SK-N-MC (cell line): ENCODE measurements around the gene HDAC4.

ENCODE experiments used
- DNase-seq: peaks from one replicate; pipeline ENCODE4 v3.0.0-alpha.2; 2011; ENCODE audit warnings: low read depth, low spot score
- H3K27ac ChIP-seq: fragments of 200-600 bp; sonication (generic); 2 replicates; pipeline ENCODE4 v1.5.1; 2016; ENCODE audit warnings: mixed run types
- H3K36me3 ChIP-seq: fragments of 200-600 bp; sonication (generic); 2 replicates; pipeline ENCODE4 v1.6.1; 2017; ENCODE audit warnings: antibody characterized with exemption, low read length, mixed read lengths; ENCODE audit not compliant: insufficient read depth
- H3K4me3 ChIP-seq: fragments of 200-600 bp; sonication (generic); 2 replicates; pipeline ENCODE4 v1.5.1; 2016
- H3K9ac ChIP-seq: fragments of 200-600 bp; sonication (generic); 2 replicates; pipeline ENCODE4 v1.8.0; 2017; ENCODE audit warnings: mixed run types, mixed read lengths; ENCODE audit not compliant: insufficient read length
- H3K9me3 ChIP-seq: fragments of 200-600 bp; sonication (generic); 2 replicates; pipeline ENCODE4 v1.6.1; 2017; ENCODE audit warnings: low read depth, mild to moderate bottlenecking, antibody characterized with exemption, low read length, moderate library complexity, mixed read lengths
- EZH2 ChIP-seq: fragments of 200-600 bp; sonication (generic); IDR thresholded peaks from one replicate; pipeline ENCODE4 v1.6.1; 2017; ENCODE audit warnings: antibody characterized with exemption
- FOXP2 ChIP-seq: optimal IDR thresholded peaks from 2 replicates; pipeline ENCODE3; 2011; ENCODE audit warnings: mild to moderate bottlenecking, moderate library complexity; ENCODE audit not compliant: insufficient read depth; ENCODE audit errors: extremely low read length, control extremely low read depth
- POLR2AphosphoS5 ChIP-seq: IDR thresholded peaks from 2 replicates; pipeline ENCODE4 v1.6.1; 2012; ENCODE audit warnings: mild to moderate bottlenecking, low read depth, low read length, borderline replicate concordance

Gene HDAC4

DNA sequence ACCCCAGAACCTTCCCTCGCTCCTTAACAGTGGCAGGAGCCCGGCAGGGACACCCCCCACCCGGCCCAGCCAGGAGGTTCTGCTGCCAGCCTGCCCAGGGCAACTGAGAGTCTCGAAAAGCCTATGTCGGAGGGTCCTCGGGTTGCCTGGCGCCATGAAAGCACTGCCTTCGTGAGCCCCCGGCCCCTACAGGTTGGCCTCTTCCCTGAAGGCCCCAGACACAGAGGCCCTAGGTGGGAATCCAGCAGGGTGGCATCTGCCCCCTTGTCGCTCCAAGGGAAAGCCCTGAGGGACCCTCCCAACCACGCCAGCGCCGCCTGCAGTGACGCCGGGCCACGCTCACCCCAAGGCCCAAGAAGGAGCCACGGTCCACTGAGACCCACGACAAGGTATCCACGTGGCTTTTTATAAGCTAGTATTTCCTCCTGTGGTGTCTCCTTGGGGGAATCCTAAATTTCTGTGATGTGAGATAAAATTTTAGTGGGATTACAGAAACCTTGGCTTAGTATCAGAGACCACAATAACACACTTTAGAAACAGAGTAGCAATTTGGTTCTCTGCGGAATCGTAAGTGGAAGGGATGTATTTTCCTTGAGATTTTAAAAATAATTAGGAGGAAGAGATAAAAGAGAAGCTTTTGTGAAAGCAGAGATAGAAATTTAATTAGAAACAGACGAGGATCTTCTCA, 138.9 kb downstream of the HDAC4 start:
- TF ChIP-seq EZH2 (no peak), POLR2AphosphoS5 (no peak), FOXP2 (no peak)
- DNase-seq = no peak
- peak overlapping the region; percentile 15; the same call in 1 of the 2 replicates for H3K4me3 ChIP-seq
- no peak overlapping the region for H3K9ac ChIP-seq
- H3K27ac ChIP-seq = peak overlapping the region; percentile 83
- no peaks in the 10 kb centered on the region for H3K36me3 ChIP-seq
- 0 out of 2 replicates have a peak, but pooled peaks cover 10% of the 10 kb centered on the region for H3K9me3 ChIP-seq

DNA sequence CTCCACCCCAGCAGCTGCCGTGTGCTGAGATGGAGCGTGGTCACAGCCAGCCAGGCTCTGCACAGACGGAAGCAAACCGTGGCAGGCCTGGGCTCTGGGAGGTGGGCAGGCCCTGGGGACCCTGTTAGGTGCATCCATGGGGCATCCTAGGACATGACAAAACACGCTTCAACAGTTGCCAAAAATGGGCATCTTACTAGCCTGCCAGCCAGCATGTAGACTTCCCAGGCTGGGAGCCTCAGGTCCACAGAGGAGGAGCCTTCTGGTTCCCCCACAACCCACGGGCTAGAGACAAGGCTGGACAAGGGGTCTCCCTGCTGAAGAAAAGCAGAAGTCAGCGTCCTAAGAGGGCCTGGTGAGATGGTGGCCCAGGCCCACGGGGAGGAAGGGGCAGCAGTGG, 139.5 kb downstream of the HDAC4 start:
- H3K27ac ChIP-seq = no peak overlapping the region
- no peak overlapping the region for H3K9ac ChIP-seq

DNA sequence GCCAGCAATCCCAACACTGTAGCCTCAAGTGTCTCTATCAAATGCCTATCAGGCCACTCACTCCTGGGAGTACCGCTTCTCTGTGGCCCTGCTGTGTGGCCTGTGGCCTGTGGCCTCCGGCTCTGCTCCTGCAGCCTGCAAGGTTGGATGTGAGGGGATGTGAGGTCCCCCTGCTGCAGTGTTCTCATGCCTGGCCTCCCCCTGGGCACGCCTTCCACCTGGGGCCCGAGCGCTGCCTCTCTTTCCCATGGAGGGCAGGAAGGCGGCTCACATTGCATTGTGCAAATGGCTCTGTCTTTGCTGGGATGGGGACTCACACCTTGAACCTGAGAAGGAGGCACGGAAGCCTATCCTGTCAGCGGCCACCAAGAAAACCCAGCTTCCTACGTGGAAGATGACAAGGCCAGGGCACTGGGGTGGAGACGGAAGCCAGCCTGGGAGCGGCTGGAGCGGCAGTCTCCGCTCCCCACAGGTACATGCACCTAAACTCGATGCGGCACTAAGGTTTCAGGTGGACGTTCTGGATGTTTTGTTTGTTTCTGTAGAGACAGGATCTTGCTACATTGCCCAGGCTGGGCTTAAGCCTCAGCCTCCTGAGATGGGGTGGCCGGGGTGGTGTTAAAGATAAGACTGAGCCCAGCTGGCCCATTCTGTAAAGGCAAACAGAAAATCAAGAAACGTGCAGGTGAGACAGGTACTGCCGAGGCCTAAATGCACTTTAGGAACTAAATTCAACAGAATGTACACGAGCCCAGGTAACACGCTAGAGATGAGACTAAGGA, 140.1 kb downstream of the HDAC4 start:
- TF ChIP-seq POLR2AphosphoS5 (no peak), EZH2 (no peak), FOXP2 (no peak)
- H3K9ac ChIP-seq = no peak overlapping the region
- no peak overlapping the region for H3K27ac ChIP-seq

More for the DNA sequence above, 139.5 kb downstream of the HDAC4 start:
- TF ChIP-seq FOXP2 (no peak), EZH2 (no peak), POLR2AphosphoS5 (no peak)
- H3K9me3 ChIP-seq = 0 out of 2 replicates have a peak, but pooled peaks cover 10% of the 10 kb centered on the region
- H3K36me3 ChIP-seq = no peaks in the 10 kb centered on the region
- H3K4me3 ChIP-seq = no peak overlapping the region
- no peak for DNase-seq

DNA sequence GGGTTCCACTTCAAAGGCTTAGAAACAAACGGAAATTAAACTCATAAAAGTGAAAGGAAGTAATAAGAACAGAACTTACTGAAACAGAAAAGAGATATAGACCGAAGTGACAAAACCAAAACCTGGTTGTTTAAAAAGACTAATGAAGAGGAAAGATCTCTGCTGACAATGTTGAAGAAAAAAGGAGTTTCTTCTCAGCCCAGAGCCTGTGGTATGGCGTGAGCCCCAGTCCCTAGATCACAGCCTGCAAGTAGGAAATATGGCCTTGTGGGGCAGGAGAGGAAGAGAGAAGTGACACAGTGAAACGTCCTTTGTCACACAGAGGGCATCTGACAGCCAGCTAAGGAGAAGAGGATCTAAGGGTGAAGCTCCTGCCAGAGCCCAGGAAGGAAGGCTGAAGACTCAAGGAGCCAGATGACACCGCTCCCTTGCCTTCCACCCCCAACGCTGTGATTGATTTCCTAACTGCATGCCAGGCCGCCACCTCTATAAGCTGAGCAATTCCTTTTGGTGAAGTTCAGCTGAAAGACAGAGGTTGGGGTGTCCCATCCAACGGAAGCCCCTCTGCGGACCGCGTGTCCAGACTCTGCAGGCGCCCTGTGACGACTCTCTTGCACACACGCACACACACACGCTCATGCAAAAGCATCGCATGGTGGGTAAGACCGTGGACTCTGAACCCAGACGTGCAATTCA, 141.1 kb downstream of the HDAC4 start:
- DNase-seq = no peak
- Histone ChIP-seq H3K36me3 (no peaks in the 10 kb centered on the region), H3K9me3 (0 out of 2 replicates have a peak, but pooled peaks cover 10% of the 10 kb centered on the region), H3K9ac (no peak overlapping the region), H3K27ac (peak overlapping the region; percentile 44; the same call in 1 of the 2 replicates), H3K4me3 (no peak overlapping the region)
- no peak for TF ChIP-seq POLR2AphosphoS5
- no peak for TF ChIP-seq EZH2
- TF ChIP-seq FOXP2 = no peak

More for the DNA sequence above, 140.1 kb downstream of the HDAC4 start:
- DNase-seq = no peak
- H3K36me3 ChIP-seq = no peaks in the 10 kb centered on the region
- 0 out of 2 replicates have a peak, but pooled peaks cover 10% of the 10 kb centered on the region for H3K9me3 ChIP-seq
- no peak overlapping the region for H3K4me3 ChIP-seq

DNA sequence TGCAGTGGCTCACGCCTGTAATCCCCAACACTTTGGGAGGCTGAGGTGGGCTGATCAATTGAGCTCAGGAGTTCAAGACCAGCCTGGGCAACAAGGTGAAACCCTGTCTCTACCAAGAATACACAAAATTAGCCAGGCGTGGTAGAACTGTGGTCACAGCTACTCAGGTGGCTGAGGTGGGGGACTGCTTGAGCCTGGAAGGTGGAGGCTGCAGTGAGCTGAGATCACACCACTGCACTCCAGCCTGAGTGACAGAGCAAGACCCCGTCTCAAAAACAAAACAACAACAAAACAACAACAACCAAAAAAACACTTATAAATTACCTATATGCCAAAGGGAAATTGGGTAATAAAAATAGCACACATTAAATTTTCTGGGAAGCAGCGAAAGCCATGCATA, 141.6 kb downstream of the HDAC4 start:
- Histone ChIP-seq H3K9me3 (0 out of 2 replicates have a peak, but pooled peaks cover 10% of the 10 kb centered on the region), H3K27ac (no peak overlapping the region; the same call in 1 of the 2 replicates)

DNA sequence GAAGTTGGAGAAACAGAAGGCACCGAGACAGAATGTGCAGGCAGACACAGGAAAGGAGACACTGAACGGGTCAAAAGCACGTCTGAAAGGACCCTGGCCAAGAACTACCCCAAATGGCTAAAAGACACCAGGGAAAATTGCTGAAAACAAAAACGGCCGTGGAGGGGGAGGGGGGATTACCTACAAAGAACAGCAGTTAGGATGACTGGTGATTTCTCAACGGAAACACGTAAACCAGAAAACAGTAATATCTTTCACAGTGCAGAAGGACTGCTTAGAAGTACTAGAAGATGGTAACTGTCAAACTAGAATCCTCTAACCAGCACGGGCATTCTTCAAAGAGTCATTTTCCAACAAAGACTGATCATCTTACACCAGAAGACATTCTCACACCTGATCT, 142.6 kb downstream of the HDAC4 start:
- Histone ChIP-seq H3K4me3 (no peak overlapping the region), H3K36me3 (no peaks in the 10 kb centered on the region), H3K9ac (no peak overlapping the region), H3K27ac (no peak overlapping the region), H3K9me3 (0 out of 2 replicates have a peak, but pooled peaks cover 10% of the 10 kb centered on the region)
- no peak for DNase-seq
- TF ChIP-seq POLR2AphosphoS5 = no peak
- no peak for TF ChIP-seq EZH2
- no peak for TF ChIP-seq FOXP2

More for the DNA sequence above, 141.6 kb downstream of the HDAC4 start:
- no peak overlapping the region for H3K9ac ChIP-seq
- TF ChIP-seq EZH2 (no peak), FOXP2 (no peak), POLR2AphosphoS5 (no peak)
- H3K4me3 ChIP-seq = no peak overlapping the region
- DNase-seq = no peak
- no peaks in the 10 kb centered on the region for H3K36me3 ChIP-seq

DNA sequence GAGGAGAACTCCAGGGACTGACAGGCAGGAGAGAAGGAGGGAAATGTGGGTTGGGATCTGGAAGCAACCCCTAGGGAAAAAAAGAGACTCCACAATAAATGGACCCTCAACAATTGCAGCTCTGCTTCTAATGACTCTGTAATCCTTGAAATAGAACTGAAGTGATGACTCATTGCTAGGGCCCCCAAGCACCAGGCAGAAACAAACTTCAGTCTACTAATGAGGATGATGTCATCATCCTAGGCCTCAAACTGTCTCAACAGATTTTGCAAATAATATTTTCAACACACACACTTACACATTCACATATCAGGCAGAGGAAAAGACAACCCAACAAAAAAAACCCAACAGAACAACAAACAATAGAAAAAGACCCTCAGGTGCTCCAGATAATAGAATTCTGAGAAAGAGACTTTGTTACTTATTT, 143.3 kb downstream of the HDAC4 start:
- Histone ChIP-seq H3K9me3 (0 out of 2 replicates have a peak, but pooled peaks cover 10% of the 10 kb centered on the region), H3K4me3 (no peak overlapping the region), H3K9ac (no peak overlapping the region), H3K27ac (peak overlapping the region; percentile 61; the same call in 1 of the 2 replicates), H3K36me3 (no peaks in the 10 kb centered on the region)
- TF ChIP-seq POLR2AphosphoS5 (no peak), EZH2 (no peak), FOXP2 (no peak)
- peak; percentile 47 for DNase-seq
